HEK293T (cell line): ENCODE results near the gene BRAT1.

ENCODE experiments used
- CTCF ChIA-PET: fragments of 350-600 bp; formaldehyde crosslinking; extraction: SDS; loops from one replicate; lab custom pipeline; 2021; ENCODE audit warnings: antibody characterized with exemption, inconsistent platforms; lab: Yijun Ruan, JAX
- POLR2A ChIA-PET: fragments of 350-600 bp; formaldehyde crosslinking; extraction: SDS; loops from one replicate; lab custom pipeline; 2020; ENCODE audit warnings: antibody characterized with exemption, inconsistent platforms; lab: Yijun Ruan, JAX
- DNase-seq: peaks from one replicate; pipeline ENCODE4 v3.0.0; 2012; ENCODE audit warnings: mixed read lengths; ENCODE audit errors: extremely low spot score
- ARNT ChIP-seq: fragments of 450-650 bp; IDR thresholded peaks from 2 replicates; pipeline ENCODE4 v1.6.1; 2017; ENCODE audit warnings: mild to moderate bottlenecking
- BHLHE40 ChIP-seq: fragments of 450-650 bp; IDR thresholded peaks from 2 replicates; pipeline ENCODE4 v1.6.1; 2016; ENCODE audit warnings: mild to moderate bottlenecking, moderate library complexity, borderline replicate concordance
- CTBP1 ChIP-seq: fragments of 450-650 bp; IDR thresholded peaks from 2 replicates; pipeline ENCODE4 v1.6.1; 2016; ENCODE audit warnings: borderline replicate concordance
- ELF4 ChIP-seq: fragments of 450-650 bp; IDR thresholded peaks from 2 replicates; pipeline ENCODE4 v1.6.1; 2017; ENCODE audit warnings: antibody characterized with exemption
- FOXA1 ChIP-seq: fragments of 450-650 bp; IDR thresholded peaks from 2 replicates; pipeline ENCODE4 v1.6.1; 2016; ENCODE audit warnings: mild to moderate bottlenecking
- FOXK2 ChIP-seq: fragments of 450-650 bp; IDR thresholded peaks from 2 replicates; pipeline ENCODE4 v1.6.1; 2016; ENCODE audit warnings: mild to moderate bottlenecking
- FOXM1 ChIP-seq: fragments of 450-650 bp; IDR thresholded peaks from 2 replicates; pipeline ENCODE4 v1.6.1; 2017; ENCODE audit warnings: mild to moderate bottlenecking, borderline replicate concordance
- HDGF ChIP-seq: fragments of 450-650 bp; IDR thresholded peaks from 2 replicates; pipeline ENCODE4 v1.6.1; 2017; ENCODE audit warnings: antibody characterized with exemption, borderline replicate concordance
- L3MBTL2 ChIP-seq: fragments of 450-650 bp; conservative IDR thresholded peaks from 2 replicates; pipeline ENCODE4 v1.6.1; 2016; ENCODE audit warnings: mild to moderate bottlenecking
- LEF1 ChIP-seq: fragments of 450-650 bp; IDR thresholded peaks from 2 replicates; pipeline ENCODE4 v1.6.1; 2017; ENCODE audit warnings: mild to moderate bottlenecking, borderline replicate concordance
- NFRKB ChIP-seq: fragments of 450-650 bp; IDR thresholded peaks from 2 replicates; pipeline ENCODE4 v1.6.1; 2016; ENCODE audit warnings: mild to moderate bottlenecking, moderate library complexity
- SP1 ChIP-seq: fragments of 450-650 bp; IDR thresholded peaks from 2 replicates; pipeline ENCODE4 v1.6.1; 2017
- SUZ12 ChIP-seq: fragments of 450-650 bp; IDR thresholded peaks from 2 replicates; pipeline ENCODE4 v1.6.1; 2016; ENCODE audit warnings: mild to moderate bottlenecking
- TARDBP ChIP-seq: fragments of 450-650 bp; IDR thresholded peaks from 2 replicates; pipeline ENCODE4 v1.6.1; 2016
- ZNF384 ChIP-seq: fragments of 450-650 bp; IDR thresholded peaks from 2 replicates; pipeline ENCODE4 v1.6.1; 2016
- TF ChIP-seq, protein P1 (sequence below): fragments of 450-650 bp; IDR thresholded peaks from 2 replicates; pipeline ENCODE4 v1.6.1; 2016

BRAT1 gene

GRCh38 chr7:2544541-2545188, 10.7 kb downstream of the BRAT1 start:
- TF ChIP-seq TARDBP = no peak
- no peak for TF ChIP-seq FOXK2
- no peak for TF ChIP-seq ARNT
- ChIA-PET POLR2A (interaction anchor here (1.5 kb wide), 1 partner anchor 11 kb away, joined by 4 read pairs; the partner anchor contains the start of gene BRAT1), CTCF (no interaction called here)
- DNase-seq = no peak

- ChIA-PET CTCF (no interaction called here), POLR2A (no interaction called here)
- no peak for DNase-seq
- TF ChIP-seq ARNT (no peak), FOXK2 (no peak), L3MBTL2 (no peak), TARDBP (no peak), SP1 (no peak), CTBP1 (no peak), NFRKB (no peak), ELF4 (no peak), BHLHE40 (no peak), ZNF384 (no peak), LEF1 (no peak), FOXM1 (no peak)
- TF ChIP-seq, protein P1, sequence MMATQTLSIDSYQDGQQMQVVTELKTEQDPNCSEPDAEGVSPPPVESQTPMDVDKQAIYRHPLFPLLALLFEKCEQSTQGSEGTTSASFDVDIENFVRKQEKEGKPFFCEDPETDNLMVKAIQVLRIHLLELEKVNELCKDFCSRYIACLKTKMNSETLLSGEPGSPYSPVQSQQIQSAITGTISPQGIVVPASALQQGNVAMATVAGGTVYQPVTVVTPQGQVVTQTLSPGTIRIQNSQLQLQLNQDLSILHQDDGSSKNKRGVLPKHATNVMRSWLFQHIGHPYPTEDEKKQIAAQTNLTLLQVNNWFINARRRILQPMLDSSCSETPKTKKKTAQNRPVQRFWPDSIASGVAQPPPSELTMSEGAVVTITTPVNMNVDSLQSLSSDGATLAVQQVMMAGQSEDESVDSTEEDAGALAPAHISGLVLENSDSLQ = no peak
These were observed 12.1 kb downstream of the BRAT1 start for GRCh38 chr7:2542916-2543871.

DNA sequence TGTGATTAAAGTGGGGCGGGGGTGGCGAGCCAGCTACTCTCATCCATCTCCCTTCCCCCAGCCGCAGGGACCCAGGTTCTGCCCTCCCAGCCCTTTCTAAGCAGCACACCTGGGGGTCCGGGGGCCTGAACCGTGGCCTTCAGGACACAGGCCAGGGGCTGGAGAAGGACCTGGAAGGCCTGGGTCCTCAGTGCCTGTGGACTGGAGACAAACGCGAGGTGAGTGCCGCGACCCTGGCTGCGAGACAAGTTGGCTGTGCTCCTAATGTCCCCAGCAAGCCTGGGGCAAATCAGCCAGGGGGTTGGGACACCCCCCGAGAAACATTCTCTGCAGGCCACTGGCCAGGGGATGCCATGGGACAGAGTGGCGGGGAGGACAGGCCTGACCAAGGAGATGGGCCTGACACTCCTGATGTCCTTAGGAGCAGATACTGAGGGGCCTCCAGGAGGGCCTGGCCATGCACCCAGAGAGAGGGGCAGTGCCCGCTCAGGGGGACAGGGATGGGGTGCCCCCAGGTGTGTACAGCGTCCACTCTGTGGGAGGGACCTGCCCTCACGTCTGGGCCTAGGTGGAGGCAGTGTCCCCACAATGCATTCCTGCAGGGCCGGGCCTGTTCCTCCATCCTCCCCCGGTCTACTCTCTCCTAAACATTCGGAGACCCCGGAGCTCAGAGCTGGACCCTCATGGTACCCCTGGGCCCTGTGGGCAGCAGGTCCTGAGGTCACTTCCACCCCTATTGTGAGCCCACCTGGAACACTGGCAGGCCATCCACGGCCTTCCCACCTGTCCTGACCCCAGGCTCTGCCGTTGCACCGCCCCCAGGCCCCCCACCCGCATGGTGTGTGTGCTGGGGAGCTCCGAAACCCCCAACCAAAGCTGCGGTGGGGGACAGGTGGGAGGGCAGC, 13.1 kb downstream of the BRAT1 start:
- CTCF ChIA-PET = no interaction called here
- POLR2A ChIA-PET = no interaction called here
- no peak for DNase-seq
- no peak for TF ChIP-seq SUZ12

- no peak for DNase-seq
- TF ChIP-seq L3MBTL2 (no peak), LEF1 (no peak), NFRKB (no peak), TARDBP (no peak), HDGF (no peak), SP1 (no peak), FOXK2 (no peak), FOXM1 (no peak)
- TF ChIP-seq, protein P1 = no peak
- ChIA-PET POLR2A (no interaction called here), CTCF (no interaction called here)
These were observed 13.9 kb downstream of the BRAT1 start for GRCh38 chr7:2541291-2542010.

- ChIA-PET CTCF (no interaction called here), POLR2A (no interaction called here)
- DNase-seq = no peak
- TF ChIP-seq HDGF (no peak), SP1 (no peak), FOXA1 (no peak), ELF4 (no peak)
These were observed 14.7 kb downstream of the BRAT1 start for GRCh38 chr7:2540641-2541051.

DNA sequence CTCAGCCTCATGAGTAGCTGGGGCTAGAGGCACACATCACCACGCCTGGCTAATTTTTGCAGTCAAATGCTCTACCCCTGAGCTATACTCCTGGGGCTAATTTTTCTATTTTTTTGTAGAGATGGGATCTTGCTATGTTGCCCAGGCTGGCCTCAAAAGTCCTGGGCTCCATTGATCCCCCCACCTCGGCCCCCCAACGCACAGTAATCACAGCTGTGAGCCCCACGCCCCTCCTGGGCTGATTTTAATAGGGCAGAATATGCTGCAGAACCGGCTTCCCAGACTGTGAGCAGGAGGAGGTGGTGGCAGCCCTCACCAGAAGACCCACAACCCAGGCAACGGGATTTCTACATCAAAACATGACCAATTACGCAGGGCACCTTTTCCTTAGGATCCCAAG, 15.2 kb downstream of the BRAT1 start:
- POLR2A ChIA-PET = interaction anchor here (1.1 kb wide), 1 partner anchor 20 kb away, joined by 3 read pairs; no protein-coding TSS in a partner anchor
- no peak for DNase-seq
- CTCF ChIA-PET = no interaction called here
- TF ChIP-seq BHLHE40 (no peak), SUZ12 (no peak), FOXM1 (no peak), ARNT (no peak), ELF4 (no peak), LEF1 (no peak), SP1 (no peak), NFRKB (no peak), CTBP1 (no peak), L3MBTL2 (no peak), ZNF384 (no peak), FOXK2 (no peak), TARDBP (no peak), FOXA1 (no peak), HDGF (no peak)
- TF ChIP-seq, protein P1 = no peak
